H9 (cell line): ENCODE results near the gene OGG1. TPM values are rescaled to one million over a fixed set of nuclear protein-coding genes. Genes with fewer than 3 reads are reported as not detected.

Experiments used
- DNase-seq: peaks from one replicate; pipeline ENCODE4 v3.0.0-alpha.2; 2017
- H2AFZ ChIP-seq: one replicate; pipeline ENCODE4 v1.6.1; 2013; ENCODE audit warnings: mild to moderate bottlenecking, low read length, control low read depth, moderate library complexity
- H2AK5ac ChIP-seq: 2 replicates; pipeline ENCODE4 v1.6.1; 2013; ENCODE audit warnings: low read length, control low read depth, mixed read lengths; ENCODE audit not compliant: insufficient read length
- H2BK120ac ChIP-seq: one replicate; pipeline ENCODE4 v1.6.1; 2013; ENCODE audit warnings: low read depth, mild to moderate bottlenecking, low read length, control low read depth, inconsistent platforms; ENCODE audit not compliant: poor library complexity, severe bottlenecking
- H2BK12ac ChIP-seq: 2 replicates; pipeline ENCODE4 v1.6.1; 2013; ENCODE audit warnings: low read length, control low read depth, mixed read lengths, low read depth; ENCODE audit not compliant: insufficient read length
- H2BK15ac ChIP-seq: 2 replicates; pipeline ENCODE4 v1.6.1; 2013; ENCODE audit warnings: low read depth, low read length, control low read depth
- H2BK20ac ChIP-seq: one replicate; pipeline ENCODE4 v1.6.1; 2013; ENCODE audit warnings: low read depth, mild to moderate bottlenecking, low read length, control low read depth, inconsistent platforms; ENCODE audit not compliant: poor library complexity, severe bottlenecking
- H2BK5ac ChIP-seq: 2 replicates; pipeline ENCODE4 v1.6.1; 2013; ENCODE audit warnings: low read length, control low read depth, mixed read lengths; ENCODE audit not compliant: insufficient read length
- H3K14ac ChIP-seq: 2 replicates; pipeline ENCODE4 v1.6.1; 2013; ENCODE audit warnings: low read length, control low read depth; ENCODE audit not compliant: insufficient read depth
- H3K18ac ChIP-seq: 2 replicates; pipeline ENCODE4 v1.6.1; 2013; ENCODE audit warnings: low read depth, mild to moderate bottlenecking, mixed read lengths, low read length, control low read depth; ENCODE audit not compliant: insufficient read length
- H3K23ac ChIP-seq: 2 replicates; pipeline ENCODE4 v1.6.1; 2013; ENCODE audit warnings: low read length, control low read depth, mixed read lengths, low read depth; ENCODE audit not compliant: insufficient read length
- H3K23me2 ChIP-seq: 2 replicates; pipeline ENCODE4 v1.6.1; 2013; ENCODE audit warnings: low read depth, mild to moderate bottlenecking, mixed read lengths, low read length, control low read depth; ENCODE audit not compliant: insufficient read length, poor library complexity, severe bottlenecking
- H3K27ac ChIP-seq: 2 replicates; pipeline ENCODE4 v1.5.1; 2013; ENCODE audit warnings: low read length, control low read depth, mixed read lengths, low read depth; ENCODE audit not compliant: insufficient read length
- H3K27me3 ChIP-seq: 2 replicates; pipeline ENCODE4 v1.6.1; 2013; ENCODE audit warnings: low read length, control low read depth, inconsistent platforms; ENCODE audit not compliant: insufficient read depth
- H3K4ac ChIP-seq: 2 replicates; pipeline ENCODE4 v1.6.1; 2013; ENCODE audit warnings: low read depth, mild to moderate bottlenecking, control low read depth, inconsistent platforms, low read length, moderate library complexity
- H3K4me1 ChIP-seq: 2 replicates; pipeline ENCODE4 v1.6.1; 2013; ENCODE audit warnings: low read length, control low read depth, inconsistent platforms; ENCODE audit not compliant: insufficient read depth
- H3K4me2 ChIP-seq: 2 replicates; pipeline ENCODE4 v1.6.1; 2013; ENCODE audit warnings: low read length, control low read depth, mixed read lengths; ENCODE audit not compliant: insufficient read length, insufficient read depth
- H3K56ac ChIP-seq: 2 replicates; pipeline ENCODE4 v1.6.1; 2013; ENCODE audit warnings: low read depth, mild to moderate bottlenecking, mixed read lengths, low read length, control low read depth; ENCODE audit not compliant: insufficient read length
- H3K79me1 ChIP-seq: 2 replicates; pipeline ENCODE4 v1.6.1; 2013; ENCODE audit warnings: low read depth, mild to moderate bottlenecking, moderate library complexity, low read length, control low read depth, inconsistent platforms; ENCODE audit not compliant: insufficient read depth, poor library complexity, severe bottlenecking
- H3K79me2 ChIP-seq: 2 replicates; pipeline ENCODE4 v1.6.1; 2013; ENCODE audit warnings: low read length, control low read depth, inconsistent platforms; ENCODE audit not compliant: insufficient read depth
- H3K9ac ChIP-seq: 2 replicates; pipeline ENCODE4 v1.6.1; 2013; ENCODE audit warnings: low read length, control low read depth, mixed read lengths; ENCODE audit not compliant: insufficient read length; ENCODE audit errors: extremely low read depth
- H3K9me3 ChIP-seq: one replicate; pipeline ENCODE4 v1.6.1; 2013; ENCODE audit warnings: low read depth, low read length, inconsistent platforms; ENCODE audit not compliant: control insufficient read depth
- H3T11ph ChIP-seq: one replicate; pipeline ENCODE4 v1.6.1; 2013; ENCODE audit warnings: mild to moderate bottlenecking, low read length, control low read depth, inconsistent platforms
- H4K20me1 ChIP-seq: one replicate; pipeline ENCODE4 v1.6.1; 2013; ENCODE audit not compliant: control insufficient read depth, insufficient read length, insufficient read depth
- H4K5ac ChIP-seq: 2 replicates; pipeline ENCODE4 v1.6.1; 2013; ENCODE audit warnings: low read depth, mild to moderate bottlenecking, mixed read lengths, low read length, control low read depth; ENCODE audit not compliant: insufficient read length
- H4K8ac ChIP-seq: replicated peaks from 2 replicates; pipeline ENCODE4 v1.6.1; 2013; ENCODE audit warnings: low read length, control low read depth, mixed read lengths, low read depth; ENCODE audit not compliant: insufficient read length
- H4K91ac ChIP-seq: 2 replicates; pipeline ENCODE4 v1.6.1; 2013; ENCODE audit warnings: low read depth, mild to moderate bottlenecking, moderate library complexity, mixed read lengths, low read length, control low read depth; ENCODE audit not compliant: insufficient read length
- H3K27ac Mint-ChIP-seq, 3 experiments: 2 replicates in 2 of 3; 3 replicates in 1 of 3; pipeline ENCODE4 v1.8.0; 2020 to 2021; ENCODE audit warnings: mixed read lengths in 3 of 3, mild to moderate bottlenecking in 1 of 3, moderate library complexity in 1 of 3
- H3K27me3 Mint-ChIP-seq: 2 replicates; pipeline ENCODE4 v1.8.0; 2021; ENCODE audit warnings: low read depth, mild to moderate bottlenecking, moderate library complexity, mixed read lengths
- H3K36me3 Mint-ChIP-seq, 3 experiments: 2 replicates in 2 of 3; 3 replicates in 1 of 3; pipeline ENCODE4 v1.8.0; 2020 to 2021; ENCODE audit warnings: low read depth in 3 of 3, mixed read lengths in 3 of 3; ENCODE audit not compliant: insufficient read depth in 1 of 3
- H3K4me1 Mint-ChIP-seq, 2 experiments: 2 replicates each; pipeline ENCODE4 v1.8.0; 2020; ENCODE audit warnings: mixed read lengths in 2 of 2
- H3K4me3 Mint-ChIP-seq, 2 experiments: 2 replicates in 1 of 2; 3 replicates in 1 of 2; pipeline ENCODE4 v1.8.0; 2020 to 2021; ENCODE audit warnings: mild to moderate bottlenecking in 2 of 2, mixed read lengths in 2 of 2, moderate library complexity in 1 of 2
- H3K9me3 Mint-ChIP-seq, 2 experiments: 2 replicates in 1 of 2; 3 replicates in 1 of 2; pipeline ENCODE4 v1.8.0; 2020; ENCODE audit warnings: mild to moderate bottlenecking in 2 of 2, mixed read lengths in 2 of 2, moderate library complexity in 1 of 2
- CTCF ChIP-seq: fragments of 200-600 bp; sonication (generic); conservative IDR thresholded peaks from 3 replicates; pipeline ENCODE4 v1.8.0; 2021; ENCODE audit warnings: antibody characterized with exemption, mild to moderate bottlenecking
- WGBS: extraction: QIAGEN DNeasy Blood & Tissue Kit; methylation state at CpG from one replicate; pipeline ENCODE4 v1.1.7; 2013; ENCODE audit warnings: missing lambda C conversion rate, low lambda C conversion rate, mixed read lengths; ENCODE audit not compliant: insufficient read length; ENCODE audit errors: extremely low coverage; 5-methylcytosine and 5-hydroxymethylcytosine counted together
- total RNA-seq: library from RNA; stranded (reverse); gene quantifications from 2 replicates; pipeline ENCODE4 v1.2.1, GENCODE V29; 2021

OGG1 gene
- total RNA-seq, 1 experiment from 2014 or later: 43.4 TPM

- Mint-ChIP-seq H3K27ac (peak overlapping the region in 1 of 3 experiments; percentile 13; a peak in 1 of 7 replicates), H3K36me3 (no peaks in the 10 kb centered on the region), H3K4me3 (peak overlapping the region; percentile 39 to 73), H3K4me1 (peaks cover 23 to 29% of the 10 kb centered on the region in 2 experiments), H3K27me3 (peaks cover 3% of the 10 kb centered on the region), H3K9me3 (no peaks in the 10 kb centered on the region; a peak in 1 of 5 replicates)
- H3K27ac ChIP-seq: no peak overlapping the region
- no peak overlapping the region for H2BK5ac ChIP-seq
- no peak overlapping the region for H3K56ac ChIP-seq
- no peak overlapping the region for H4K5ac ChIP-seq
- H2BK12ac ChIP-seq: no peak overlapping the region
- no peak overlapping the region for H3K23ac ChIP-seq
- no peak overlapping the region for H4K91ac ChIP-seq
- no CpG with 5 or more reads among the region's 11 CpGs for WGBS
- no peaks in the 10 kb centered on the region for H3K27me3 ChIP-seq
- no peaks in the 10 kb centered on the region for H3K79me1 ChIP-seq
- no peaks in the 10 kb centered on the region for H3K9me3 ChIP-seq
- no peak overlapping the region for H2AK5ac ChIP-seq
- no peaks in the 10 kb centered on the region for H3K4me1 ChIP-seq
- peaks cover 9% of the 10 kb centered on the region for H3K23me2 ChIP-seq
- no peak overlapping the region for H3K18ac ChIP-seq
- H3K9ac ChIP-seq: no peak overlapping the region
- H3T11ph ChIP-seq: no peak overlapping the region
- peak; percentile 90 for DNase-seq
- peak overlapping the region; percentile 94 for H2AFZ ChIP-seq
- H4K8ac ChIP-seq: no peak overlapping the region
- H3K79me2 ChIP-seq: no peaks in the 10 kb centered on the region; the same call in 1 of the 2 replicates
- TF ChIP-seq CTCF: peak; percentile 96
- H2BK20ac ChIP-seq: no peak overlapping the region
- no peak overlapping the region for H2BK120ac ChIP-seq
- peak overlapping the region; percentile 79 for H3K4me2 ChIP-seq
- H2BK15ac ChIP-seq: no peak overlapping the region
- H3K14ac ChIP-seq: no peak overlapping the region
- H3K4ac ChIP-seq: no peak overlapping the region
- no peaks in the 10 kb centered on the region for H4K20me1 ChIP-seq
Measured at GRCh38 chr3:9727041-9727595, 22.6 kb upstream of the OGG1 start.
